Measurements from ENCODE around the gene SBF2. TPM values are rescaled to one million over a fixed set of nuclear protein-coding genes. Genes with fewer than 3 reads are reported as not detected.

Gene SBF2
- total RNA-seq, 4 donors from 2014 or later, result 52.8 to 87.9 (median 62.4) TPM

DNA sequence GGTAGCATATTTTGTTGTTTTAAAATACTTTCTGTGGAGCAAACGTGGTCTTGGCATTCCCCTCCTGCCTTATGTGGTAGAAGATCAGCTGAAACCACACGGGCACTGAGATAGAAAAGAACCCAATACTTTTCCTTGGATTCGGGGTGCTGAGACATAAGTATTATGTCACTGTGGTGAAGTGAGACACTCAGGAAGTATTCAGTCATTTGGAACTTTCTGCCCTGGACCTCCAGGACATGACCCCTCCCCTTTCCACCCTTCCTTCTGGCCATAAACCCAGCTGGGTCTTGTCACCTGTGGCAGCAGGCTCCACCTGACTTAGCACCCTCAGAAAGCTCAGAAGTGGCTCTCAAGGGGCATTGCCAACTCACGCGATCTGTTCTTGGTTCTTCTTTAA is 506.8 kb downstream of the SBF2 start:
- no peaks in the 10 kb centered on the region for H3K9me3 ChIP-seq
- WGBS, 2 donors (ENCODE audit: low coverage in 1 of 2), result 100% methylated on average over 1 to 3 of the region's 5 CpGs
- peaks cover 0 to 78% of the 10 kb centered on the region in 2 donors for H3K36me3 ChIP-seq
- H3K27me3 ChIP-seq, result no peaks in the 10 kb centered on the region
- TF ChIP-seq POLR2AphosphoS5 (IDR thresholded peaks at IDR 0.05) (no peak), POLR2A (IDR thresholded peaks at IDR 0.05) (no peak), EP300 (IDR thresholded peaks at IDR 0.05) (no peak), CTCF (IDR thresholded peaks at IDR 0.05) (no peak)
- peaks cover 0 to 14% (median 0%) of the 10 kb centered on the region in 3 donors for H3K4me1 ChIP-seq
- peak overlapping the region in 3 of 4 donors; percentile 32 to 49 (median 39) for H3K27ac ChIP-seq
- no peak overlapping the region for H3K4me3 ChIP-seq
- ATAC-seq, result no peak

- peaks cover 0 to 14% (median 0%) of the 10 kb centered on the region in 3 donors for H3K4me1 ChIP-seq
- 44 to 67% methylated on average over 3 to 5 of the region's 6 CpGs for WGBS, 2 donors (ENCODE audit: low coverage in 1 of 2)
- no peak for ATAC-seq
- no peak overlapping the region for H3K27ac ChIP-seq
- no peak for TF ChIP-seq POLR2AphosphoS5 (IDR thresholded peaks at IDR 0.05)
- no peak for TF ChIP-seq EP300 (IDR thresholded peaks at IDR 0.05)
- no peak for TF ChIP-seq POLR2A (IDR thresholded peaks at IDR 0.05)
- TF ChIP-seq CTCF (IDR thresholded peaks at IDR 0.05), result no peak
- no peaks in the 10 kb centered on the region for H3K27me3 ChIP-seq
- H3K36me3 ChIP-seq, result peaks cover 0 to 96% of the 10 kb centered on the region in 2 donors
- H3K9me3 ChIP-seq, result no peaks in the 10 kb centered on the region
- H3K4me3 ChIP-seq, result no peak overlapping the region
These were observed 509.3 kb downstream of the SBF2 start for GRCh38 chr11:9784602-9785315.

DNA sequence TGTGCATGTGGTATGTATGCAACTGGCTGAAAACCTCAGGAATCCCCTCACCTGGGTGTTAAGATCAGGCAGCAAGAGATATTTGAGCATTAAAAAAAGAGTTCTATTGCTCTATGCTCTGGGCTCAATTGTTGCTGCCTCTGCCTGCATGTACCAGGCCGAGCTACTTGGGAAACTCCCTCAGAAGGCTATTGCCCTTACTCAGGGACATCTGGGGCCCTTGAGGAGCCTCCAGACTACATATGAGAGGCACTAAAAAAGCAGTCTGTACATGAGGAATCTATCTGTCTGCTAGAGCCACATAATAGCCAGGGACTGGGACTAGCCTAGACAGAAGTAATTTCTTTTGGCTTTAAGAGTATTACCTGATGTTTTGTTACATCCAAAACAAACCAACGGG is 510.0 kb downstream of the SBF2 start:
- peaks cover 0 to 14% (median 0%) of the 10 kb centered on the region in 3 donors for H3K4me1 ChIP-seq
- no peak for ATAC-seq
- no peaks in the 10 kb centered on the region for H3K27me3 ChIP-seq
- no peak overlapping the region for H3K27ac ChIP-seq
- TF ChIP-seq POLR2A (IDR thresholded peaks at IDR 0.05) (no peak), CTCF (IDR thresholded peaks at IDR 0.05) (no peak), POLR2AphosphoS5 (IDR thresholded peaks at IDR 0.05) (no peak), EP300 (IDR thresholded peaks at IDR 0.05) (no peak)
- no peak overlapping the region for H3K4me3 ChIP-seq
- peaks cover 3 to 98% of the 10 kb centered on the region in 2 donors for H3K36me3 ChIP-seq
- WGBS, 2 donors (ENCODE audit: low coverage in 1 of 2), result 88 to 90% methylated on average over 1 of the region's 2 CpGs
- no peaks in the 10 kb centered on the region for H3K9me3 ChIP-seq

DNA sequence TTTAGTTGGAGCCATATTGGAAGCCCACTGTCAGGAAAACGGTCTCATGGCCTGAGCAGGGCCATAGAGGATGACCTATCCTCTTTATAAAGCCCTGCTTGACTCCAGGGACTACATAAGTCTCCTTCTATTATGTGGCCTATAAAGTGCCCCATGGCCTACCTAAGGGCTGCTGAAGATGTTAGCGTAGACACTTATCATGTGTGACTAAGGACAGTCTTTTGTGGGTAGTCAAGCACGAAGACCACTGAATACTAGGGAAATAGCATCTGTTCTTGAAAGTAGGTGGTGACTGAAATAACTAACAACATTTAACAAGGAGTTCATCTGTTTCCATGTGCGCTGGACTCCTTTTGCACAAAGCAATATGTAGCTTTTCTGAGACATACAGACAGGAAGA is 513.1 kb downstream of the SBF2 start:
- WGBS, 2 donors (ENCODE audit: low coverage in 1 of 2), result 97 to 100% methylated on average over 2 to 3 of the region's 4 CpGs
- ATAC-seq, result no peak

More for the DNA sequence above, 513.1 kb downstream of the SBF2 start:
- Histone ChIP-seq H3K4me3 (no peak overlapping the region), H3K27me3 (no peaks in the 10 kb centered on the region), H3K27ac (no peak overlapping the region), H3K4me1 (no peaks in the 10 kb centered on the region), H3K36me3 (peaks cover 3 to 75% of the 10 kb centered on the region in 2 donors), H3K9me3 (no peaks in the 10 kb centered on the region)
- TF ChIP-seq CTCF (IDR thresholded peaks at IDR 0.05), result no peak
- TF ChIP-seq POLR2AphosphoS5 (IDR thresholded peaks at IDR 0.05), result no peak
- TF ChIP-seq POLR2A (IDR thresholded peaks at IDR 0.05), result no peak
- TF ChIP-seq EP300 (IDR thresholded peaks at IDR 0.05), result no peak

Measured in gastroesophageal sphincter (tissue), 4 donors.